CD4-positive, alpha-beta T cell treated with Interferon gamma for 1 hour (primary cell): ENCODE measurements around the gene GPR141.

Experiments used
- DNase-seq: peaks from one replicate; pipeline ENCODE4 v3.0.0-alpha.2; 2020

GPR141 gene

GRCh38 chr7:37683246-37684120 is at the start of gene GPR141:
Gene GPR141 (plus strand): TSS chr7:37683766. CDS start chr7:37740394, 56,628 bp downstream.
- peak; percentile 20 for DNase-seq

- no peak for DNase-seq
Measured at GRCh38 chr7:37635346-37635745, 48.2 kb upstream of the GPR141 start.

- no peak for DNase-seq
Measured at GRCh38 chr7:37642028-37642540, 41.5 kb upstream of the GPR141 start.

- DNase-seq = no peak
Measured at GRCh38 chr7:37643876-37644275, 39.7 kb upstream of the GPR141 start.

GRCh38 chr7:37645282-37646050 is 38.1 kb upstream of the GPR141 start:
- DNase-seq = no peak

GRCh38 chr7:37656913-37657530 is 26.5 kb upstream of the GPR141 start:
- no peak for DNase-seq

GRCh38 chr7:37657816-37658215 is 25.8 kb upstream of the GPR141 start:
- no peak for DNase-seq

- DNase-seq = no peak
Measured at GRCh38 chr7:37659971-37660565, 23.5 kb upstream of the GPR141 start.

- DNase-seq = no peak
Measured at GRCh38 chr7:37660614-37661013, 23.0 kb upstream of the GPR141 start.

GRCh38 chr7:37663693-37664092 is 19.9 kb upstream of the GPR141 start:
- peak; percentile 18 for DNase-seq

GRCh38 chr7:37665352-37666022 is 18.1 kb upstream of the GPR141 start:
- no peak for DNase-seq

GRCh38 chr7:37666026-37666799 is 17.4 kb upstream of the GPR141 start:
- DNase-seq = no peak

- DNase-seq = no peak
Measured at GRCh38 chr7:37669818-37670217, 13.7 kb upstream of the GPR141 start.

- no peak for DNase-seq
Measured at GRCh38 chr7:37670436-37670835, 13.1 kb upstream of the GPR141 start.

GRCh38 chr7:37671876-37672275 is 11.7 kb upstream of the GPR141 start:
- no peak for DNase-seq

- no peak for DNase-seq
Measured at GRCh38 chr7:37672926-37673325, 10.6 kb upstream of the GPR141 start.

GRCh38 chr7:37673523-37673922 is 10.0 kb upstream of the GPR141 start:
- DNase-seq = no peak

- no peak for DNase-seq
Measured at GRCh38 chr7:37674531-37674930, 9.0 kb upstream of the GPR141 start.

GRCh38 chr7:37675749-37676148 is 7.8 kb upstream of the GPR141 start:
- no peak for DNase-seq

- DNase-seq = no peak
Measured at GRCh38 chr7:37684927-37685326, 1.4 kb downstream of the GPR141 start.

- DNase-seq = no peak
Measured at GRCh38 chr7:37686556-37687345, 3.2 kb downstream of the GPR141 start.
